GM18499 (cell line): ENCODE measurements around the gene DOK5.
"Not testable (repeated sequence)": the region's sequence is repeated elsewhere in the genome, so short reads cannot be mapped to it uniquely, and the experiment has no call there.

Experiments
- ATAC-seq: cut with Tn5 transposase; IDR thresholded peaks from one replicate; pipeline ENCODE4 v1.9.1; 2021; ENCODE audit warnings: moderate number of reproducible peaks; ENCODE audit not compliant: insufficient read depth, unreplicated experiment

The DOK5 gene

GRCh38 chr20:54475334-54476168 lies at the start of gene DOK5:
Gene DOK5 (plus strand): TSS chr20:54475593. CDS start chr20:54475947, 354 bp downstream.
- ATAC-seq: no peak

- no peak for ATAC-seq
Measured at GRCh38 chr20:54429364-54429763, 46.0 kb upstream of the DOK5 start.

- ATAC-seq: no peak
Measured at GRCh38 chr20:54431156-54431944, 44.0 kb upstream of the DOK5 start.

- ATAC-seq: no peak
Measured at GRCh38 chr20:54432966-54433365, 42.4 kb upstream of the DOK5 start.

- ATAC-seq: no peak
Measured at GRCh38 chr20:54433636-54434035, 41.8 kb upstream of the DOK5 start.

GRCh38 chr20:54434196-54434595 lies 41.2 kb upstream of the DOK5 start:
- no peak for ATAC-seq

- no peak for ATAC-seq
Measured at GRCh38 chr20:54435015-54435414, 40.4 kb upstream of the DOK5 start.

- ATAC-seq: not testable (repeated sequence)
Measured at GRCh38 chr20:54436410-54436809, 39.0 kb upstream of the DOK5 start.

- ATAC-seq: no peak
Measured at GRCh38 chr20:54438166-54438565, 37.2 kb upstream of the DOK5 start.

GRCh38 chr20:54450207-54450606 lies 25.2 kb upstream of the DOK5 start:
- ATAC-seq: no peak

GRCh38 chr20:54451171-54451570 lies 24.2 kb upstream of the DOK5 start:
- no peak for ATAC-seq

- ATAC-seq: no peak
Measured at GRCh38 chr20:54452277-54452676, 23.1 kb upstream of the DOK5 start.

GRCh38 chr20:54454982-54455381 lies 20.4 kb upstream of the DOK5 start:
- no peak for ATAC-seq

- ATAC-seq: no peak
Measured at GRCh38 chr20:54456423-54456822, 19.0 kb upstream of the DOK5 start.

GRCh38 chr20:54456961-54457360 lies 18.4 kb upstream of the DOK5 start:
- ATAC-seq: no peak

- no peak for ATAC-seq
Measured at GRCh38 chr20:54458219-54458618, 17.2 kb upstream of the DOK5 start.

GRCh38 chr20:54459279-54459678 lies 16.1 kb upstream of the DOK5 start:
- ATAC-seq: no peak

GRCh38 chr20:54464003-54464402 lies 11.4 kb upstream of the DOK5 start:
- ATAC-seq: no peak

GRCh38 chr20:54466127-54466526 lies 9.3 kb upstream of the DOK5 start:
- ATAC-seq: no peak

- ATAC-seq: no peak
Measured at GRCh38 chr20:54467622-54468021, 7.8 kb upstream of the DOK5 start.

- no peak for ATAC-seq
Measured at GRCh38 chr20:54468082-54468481, 7.3 kb upstream of the DOK5 start.
